H1 (cell line): ENCODE measurements around the gene SLC25A36. TPM values are rescaled to one million over a fixed set of nuclear protein-coding genes. Genes with fewer than 3 reads are reported as not detected.

Source experiments
- CTCF ChIA-PET: fragments of 300-600 bp; sonication (Branson Sonifier 250); formaldehyde crosslinking; loops from one replicate; lab custom pipeline; 2021; ENCODE audit not compliant: partially characterized antibody; lab: Charles Lee
- POLR2A ChIA-PET: fragments of 300-600 bp; sonication (Branson Sonifier 250); formaldehyde crosslinking; loops from one replicate; lab custom pipeline; 2021; ENCODE audit warnings: inconsistent platforms; ENCODE audit not compliant: partially characterized antibody; lab: Charles Lee
- DNase-seq, 2 experiments: peaks; one replicate each; pipeline versions ENCODE4 v3.0.0 to v3.0.0-alpha.2; 2010 to 2022; ENCODE audit warnings: low spot score in 2 of 2, low read depth in 1 of 2, mixed read lengths in 1 of 2
- FAIRE-seq: peaks from 2 replicates; lab custom pipeline; 2011; peaks lifted over from hg19 to GRCh38; lab: Jason Lieb, UNC
- H2AFZ ChIP-seq: 2 replicates; pipeline ENCODE4 v1.8.1; 2012; ENCODE audit warnings: low read length, inconsistent platforms
- H2AK5ac ChIP-seq: 2 replicates; pipeline ENCODE4 v1.6.1; 2013; ENCODE audit warnings: low read depth, low read length
- H2BK120ac ChIP-seq: replicated peaks from 2 replicates; pipeline ENCODE3; 2013; ENCODE audit warnings: low read depth, low read length, inconsistent platforms
- H2BK12ac ChIP-seq: 2 replicates; pipeline ENCODE4 v1.6.1; 2013; ENCODE audit warnings: low read depth, low read length
- H2BK15ac ChIP-seq: 2 replicates; pipeline ENCODE4 v1.6.1; 2013; ENCODE audit warnings: low read length
- H2BK20ac ChIP-seq: 2 replicates; pipeline ENCODE4 v1.6.1; 2013; ENCODE audit warnings: low read length
- H2BK5ac ChIP-seq: 2 replicates; pipeline ENCODE4 v1.6.1; 2013; ENCODE audit warnings: low read depth, low read length
- H3K14ac ChIP-seq: 2 replicates; pipeline ENCODE4 v1.6.1; 2013; ENCODE audit warnings: inconsistent platforms; ENCODE audit not compliant: insufficient read length
- H3K18ac ChIP-seq: 2 replicates; pipeline ENCODE4 v1.6.1; 2013; ENCODE audit warnings: low read length; ENCODE audit errors: extremely low read depth
- H3K23ac ChIP-seq: 2 replicates; pipeline ENCODE4 v1.6.1; 2013; ENCODE audit warnings: inconsistent platforms; ENCODE audit not compliant: insufficient read length
- H3K23me2 ChIP-seq: 2 replicates; pipeline ENCODE4 v1.6.1; 2013; ENCODE audit warnings: low read depth, low read length
- H3K27ac ChIP-seq: 2 replicates; pipeline ENCODE4 v1.6.1; 2011; ENCODE audit warnings: low read depth, low read length, inconsistent platforms
- H3K27me3 ChIP-seq, 4 experiments: replicated peaks in 1 of 4; 1 replicate in 1 of 4; 2 replicates in 3 of 4; pipeline versions ENCODE4 v1.6.1 to v1.8.1; 2011 to 2013; ENCODE audit warnings: low read length in 3 of 4, mild to moderate bottlenecking in 3 of 4, inconsistent platforms in 2 of 4, mixed read lengths in 2 of 4, moderate library complexity in 1 of 4; ENCODE audit not compliant: control insufficient read depth in 3 of 4, insufficient read depth in 3 of 4; ENCODE audit errors: extremely low read depth in 1 of 4
- H3K36me3 ChIP-seq, 4 experiments: 2 replicates each; pipeline versions ENCODE4 v1.6.1 to v1.8.1; 2011 to 2013; ENCODE audit warnings: mild to moderate bottlenecking in 4 of 4, low read length in 3 of 4, moderate library complexity in 2 of 4, control low read depth in 1 of 4, inconsistent platforms in 1 of 4; ENCODE audit not compliant: insufficient read depth in 4 of 4, control insufficient read depth in 2 of 4
- H3K4ac ChIP-seq: replicated peaks from 2 replicates; pipeline ENCODE3; 2013; ENCODE audit warnings: low read length, low read depth, mixed read lengths, inconsistent platforms; ENCODE audit not compliant: insufficient read length
- H3K4me1 ChIP-seq, 4 experiments: replicated peaks in 1 of 4; 1 replicate in 1 of 4; 2 replicates in 3 of 4; pipeline versions ENCODE4 v1.6.1 to v1.8.1; 2011 to 2013; ENCODE audit warnings: low read length in 3 of 4, inconsistent platforms in 2 of 4, mixed read lengths in 1 of 4; ENCODE audit not compliant: insufficient read depth in 4 of 4, control insufficient read depth in 3 of 4
- H3K4me2 ChIP-seq, 2 experiments: 2 replicates each; pipeline versions ENCODE4 v1.6.1 to v1.8.1; 2011 to 2013; ENCODE audit warnings: low read depth in 2 of 2, low read length in 2 of 2, control low read depth in 1 of 2, inconsistent platforms in 1 of 2, mild to moderate bottlenecking in 1 of 2; ENCODE audit not compliant: insufficient read depth in 1 of 2
- H3K4me3 ChIP-seq, 4 experiments: fragments of 200-600, 300-600 bp in 1 of 4; sonication (generic), shearing (Covaris generic), sonication (Bioruptor Twin) in 1 of 4; 2 replicates each; pipeline versions ENCODE4 v1.5.1 to v1.8.1; 2011 to 2016; ENCODE audit warnings: low read length in 4 of 4, low read depth in 3 of 4, control low read depth in 2 of 4, inconsistent platforms in 2 of 4, mild to moderate bottlenecking in 2 of 4, mixed read lengths in 1 of 4, moderate library complexity in 1 of 4; ENCODE audit not compliant: insufficient read depth in 2 of 4; ENCODE audit errors: extremely low read depth in 1 of 4
- H3K56ac ChIP-seq: replicated peaks from 2 replicates; pipeline ENCODE3; 2013; ENCODE audit warnings: low read depth, mild to moderate bottlenecking, mixed read lengths, low read length, inconsistent platforms; ENCODE audit not compliant: insufficient read length
- H3K79me1 ChIP-seq: 2 replicates; pipeline ENCODE4 v1.6.1; 2013; ENCODE audit warnings: low read depth, low read length, control low read depth
- H3K79me2 ChIP-seq, 2 experiments: 2 replicates each; pipeline versions ENCODE4 v1.6.1 to v1.8.1; 2012 to 2013; ENCODE audit warnings: low read length in 2 of 2, mild to moderate bottlenecking in 2 of 2, inconsistent platforms in 1 of 2; ENCODE audit not compliant: insufficient read depth in 2 of 2, control insufficient read depth in 1 of 2
- H3K9ac ChIP-seq, 4 experiments: replicated peaks in 1 of 4; 1 replicate in 1 of 4; 2 replicates in 3 of 4; pipeline versions ENCODE4 v1.6.1 to v1.8.1; 2011 to 2013; ENCODE audit warnings: low read depth in 3 of 4, low read length in 3 of 4, control low read depth in 2 of 4, mild to moderate bottlenecking in 2 of 4, moderate library complexity in 2 of 4, inconsistent platforms in 1 of 4; ENCODE audit errors: extremely low read depth in 1 of 4
- H3K9me3 ChIP-seq, 2 experiments: 2 replicates each; pipeline versions ENCODE4 v1.6.1 to v1.8.1; 2012 to 2013; ENCODE audit warnings: mild to moderate bottlenecking in 2 of 2, moderate library complexity in 2 of 2, control low read depth in 1 of 2, inconsistent platforms in 1 of 2, low read depth in 1 of 2, low read length in 1 of 2, mixed read lengths in 1 of 2; ENCODE audit not compliant: insufficient read depth in 2 of 2
- H4K20me1 ChIP-seq, 2 experiments: replicated peaks in 1 of 2; 2 replicates each; pipeline versions ENCODE3 to v1.8.1; 2011 to 2013; ENCODE audit warnings: inconsistent platforms in 2 of 2, low read length in 2 of 2, mild to moderate bottlenecking in 1 of 2; ENCODE audit not compliant: insufficient read depth in 2 of 2, control insufficient read depth in 1 of 2
- H4K5ac ChIP-seq: 2 replicates; pipeline ENCODE4 v1.6.1; 2013; ENCODE audit warnings: low read length, low read depth, mixed read lengths, inconsistent platforms; ENCODE audit not compliant: insufficient read length
- H4K8ac ChIP-seq: 2 replicates; pipeline ENCODE4 v1.8.0; 2013; ENCODE audit warnings: mild to moderate bottlenecking, moderate library complexity, low read length, inconsistent platforms; ENCODE audit not compliant: insufficient read depth; ENCODE audit errors: extremely low read depth
- H4K91ac ChIP-seq: replicated peaks from 2 replicates; pipeline ENCODE3; 2013; ENCODE audit warnings: low read length, mixed read lengths, inconsistent platforms; ENCODE audit not compliant: insufficient read length
- BCL11A ChIP-seq, 2 experiments: IDR thresholded peaks; one replicate each; pipeline ENCODE4 v1.6.1; 2011; ENCODE audit warnings: low read depth in 2 of 2, low read length in 2 of 2, mild to moderate bottlenecking in 2 of 2
- CHD1 ChIP-seq: IDR thresholded peaks from 2 replicates; pipeline ENCODE4 v1.6.1; 2012; ENCODE audit warnings: low read depth, low read length, improper control_type of control experiment
- CHD2 ChIP-seq: IDR thresholded peaks from 2 replicates; pipeline ENCODE4 v1.6.1; 2012; ENCODE audit warnings: low read length, improper control_type of control experiment
- CTBP2 ChIP-seq: IDR thresholded peaks from 2 replicates; pipeline ENCODE4 v1.7.0; 2011; ENCODE audit warnings: borderline replicate concordance, mild to moderate bottlenecking, moderate library complexity, mixed read lengths, low read length; ENCODE audit not compliant: insufficient read depth, insufficient read length
- FOSL1 ChIP-seq: IDR thresholded peaks from 2 replicates; pipeline ENCODE4 v1.6.1; 2011; ENCODE audit warnings: mild to moderate bottlenecking, low read depth, low read length, moderate library complexity; ENCODE audit not compliant: insufficient read depth
- HDAC6 ChIP-seq: IDR thresholded peaks from one replicate; pipeline ENCODE4 v1.7.1; 2012; ENCODE audit warnings: low read depth, mild to moderate bottlenecking, inconsistent platforms, low read length, moderate library complexity
- JUN ChIP-seq: IDR thresholded peaks from 2 replicates; pipeline ENCODE4 v1.6.1; 2011; ENCODE audit warnings: low read depth, mild to moderate bottlenecking, improper control_type of control experiment, low read length
- KDM4A ChIP-seq: IDR thresholded peaks from one replicate; pipeline ENCODE4 v1.7.1; 2012; ENCODE audit warnings: low read depth, mild to moderate bottlenecking, moderate library complexity, low read length, inconsistent platforms; ENCODE audit not compliant: severe bottlenecking
- MAX ChIP-seq: IDR thresholded peaks from 2 replicates; pipeline ENCODE4 v1.6.1; 2012; ENCODE audit warnings: inconsistent platforms
- RFX5 ChIP-seq: IDR thresholded peaks from 2 replicates; pipeline ENCODE4 v1.6.1; 2011; ENCODE audit warnings: low read depth, low read length, improper control_type of control experiment, borderline replicate concordance
- SIX5 ChIP-seq: IDR thresholded peaks from 2 replicates; pipeline ENCODE4 v1.6.1; 2011; ENCODE audit warnings: mild to moderate bottlenecking, low read depth, low read length
- SP1 ChIP-seq: IDR thresholded peaks from 2 replicates; pipeline ENCODE4 v1.6.1; 2011; ENCODE audit warnings: low read depth, low read length
- ZNF274 ChIP-seq: IDR thresholded peaks from 2 replicates; pipeline ENCODE4 v1.7.0; 2012; ENCODE audit warnings: low read length, borderline replicate concordance; ENCODE audit errors: extremely low read depth
- WGBS, 2 experiments: shearing (Covaris generic) in 1 of 2; methylation state at CpG; one replicate each; pipeline versions ENCODE4 v1.1.6 to v1.1.7; 2013 to 2015; ENCODE audit warnings: low lambda C conversion rate in 2 of 2, mixed read lengths in 2 of 2, inconsistent platforms in 1 of 2, low coverage in 1 of 2, missing lambda C conversion rate in 1 of 2; ENCODE audit not compliant: insufficient replicate concordance in 2 of 2, insufficient coverage in 1 of 2, insufficient read length in 1 of 2; ENCODE audit errors: extremely low coverage in 1 of 2, missing lambda C conversion rate in 1 of 2; 5-methylcytosine and 5-hydroxymethylcytosine counted together
- polyA plus RNA-seq, 7 experiments: library from polyadenylated mRNA; depleted of rRNA in 3 of 7; stranded (reverse) in 5 of 7; unstranded in 2 of 7; fragments of >200 nt in 5 of 7; fragments of 200-250 nt in 2 of 7; gene quantifications; 1 replicate in 5 of 7; 2 replicates in 1 of 7; 4 replicates in 1 of 7; pipeline versions ENCODE4 v1.2.1 to v1.2.3, GENCODE V29; 2011 to 2013; ENCODE audit warnings: missing spikeins in 2 of 7, mixed read lengths in 2 of 7
- total RNA-seq: library from RNA; stranded (reverse); fragmentation: NEBNext Ultra II Directional; extraction: Animal tissue kit (Norgen Biotek cat#: 25700); gene quantifications from 2 replicates; pipeline ENCODE4 v1.2.1, GENCODE V29; 2021

SLC25A36 gene
- total and polyA plus RNA-seq, 2 of the 8 experiments (the other 6 are each of a cell fraction or from before 2014, with no cell fraction given): 42.9 to 71.8 TPM

DNA sequence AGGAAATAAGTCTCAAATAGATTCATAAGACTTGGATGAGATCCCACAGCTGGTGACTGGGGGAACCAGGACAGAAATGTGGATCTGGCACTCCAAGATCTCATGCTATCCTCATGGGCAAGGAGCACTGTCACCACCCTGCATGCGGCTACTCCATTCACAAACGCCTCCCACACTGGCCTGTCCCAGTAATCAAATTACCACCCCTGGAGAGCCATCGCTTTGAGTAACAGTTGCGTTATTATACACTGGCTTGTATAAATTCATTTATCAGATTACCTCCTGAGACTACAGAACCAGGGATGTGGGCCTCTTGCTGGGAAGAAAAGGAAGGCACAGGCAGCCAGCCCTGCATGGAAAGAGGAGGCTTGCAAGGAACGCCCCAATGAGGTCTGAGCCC lies 27.9 kb upstream of the SLC25A36 start:
- no peak overlapping the region for H2AK5ac ChIP-seq
- H2BK5ac ChIP-seq: no peak overlapping the region
- no peaks in the 10 kb centered on the region; a peak in 2 of 7 replicates for H3K4me1 ChIP-seq
- H3K79me1 ChIP-seq: no peaks in the 10 kb centered on the region
- H3K14ac ChIP-seq: no peak overlapping the region
- H4K20me1 ChIP-seq: no peaks in the 10 kb centered on the region
- H3K23me2 ChIP-seq: no peaks in the 10 kb centered on the region
- no peaks in the 10 kb centered on the region for H3K79me2 ChIP-seq
- H3K27me3 ChIP-seq: no peaks in the 10 kb centered on the region; a peak in 1 of 7 replicates
- WGBS, 2 experiments: 95% methylated on average over 4 of the region's 5 CpGs; no CpG with 5 or more reads in 1 of the 2 experiments
- no peak for TF ChIP-seq JUN
- TF ChIP-seq MAX: no peak
- no peak for TF ChIP-seq BCL11A (IDR thresholded peaks at IDR 0.05; ENCODE audit: low read depth in 2 of 2, low read length in 2 of 2)
- TF ChIP-seq CTBP2: no peak
- no peak for TF ChIP-seq CHD1
- TF ChIP-seq HDAC6: no peak
- TF ChIP-seq SIX5: no peak
- TF ChIP-seq ZNF274: no peak
- no peak for TF ChIP-seq CHD2
- TF ChIP-seq FOSL1: no peak
- no peak for TF ChIP-seq RFX5
- no peak for TF ChIP-seq KDM4A
- TF ChIP-seq SP1: no peak
- H3K9ac ChIP-seq: no peak overlapping the region
- no peak overlapping the region for H2BK12ac ChIP-seq
- H3K4me2 ChIP-seq: no peak overlapping the region
- FAIRE-seq: no peak
- CTCF ChIA-PET: interaction anchor here (1.1 to 1.4 kb wide), 4 partner anchors 8 to 98 kb away, joined by 3 to 7 read pairs (median 6); no protein-coding TSS in a partner anchor
- no peak overlapping the region for H2BK15ac ChIP-seq
- no peak overlapping the region for H3K23ac ChIP-seq
- no peak overlapping the region for H2BK120ac ChIP-seq
- H4K8ac ChIP-seq: no peak overlapping the region
- POLR2A ChIA-PET: no interaction called here
- no peak overlapping the region for H3K4ac ChIP-seq
- no peak overlapping the region for H4K5ac ChIP-seq
- H3K36me3 ChIP-seq: no peaks in the 10 kb centered on the region
- no peak overlapping the region for H2BK20ac ChIP-seq
- no peak overlapping the region for H3K4me3 ChIP-seq
- no peaks in the 10 kb centered on the region for H3K9me3 ChIP-seq
- H2AFZ ChIP-seq: no peak overlapping the region
- H3K56ac ChIP-seq: no peak overlapping the region
- H3K27ac ChIP-seq: no peak overlapping the region
- no peak overlapping the region for H4K91ac ChIP-seq
- no peak for DNase-seq
- H3K18ac ChIP-seq: no peak overlapping the region
